Stimulated activated CD8-positive, alpha-beta memory T cell treated with anti-CD3 and anti-CD28 coated beads, Interleukin-4, amount 100 ng/mL, for 1 hour (primary cell): ENCODE results near the gene BDNF.

Experiments
- DNase-seq, 2 donors: peaks; one replicate each; pipeline ENCODE4 v3.0.0-alpha.2; 2020; ENCODE audit warnings: low read depth in 2 of 2, low spot score in 1 of 2

The BDNF gene

DNA sequence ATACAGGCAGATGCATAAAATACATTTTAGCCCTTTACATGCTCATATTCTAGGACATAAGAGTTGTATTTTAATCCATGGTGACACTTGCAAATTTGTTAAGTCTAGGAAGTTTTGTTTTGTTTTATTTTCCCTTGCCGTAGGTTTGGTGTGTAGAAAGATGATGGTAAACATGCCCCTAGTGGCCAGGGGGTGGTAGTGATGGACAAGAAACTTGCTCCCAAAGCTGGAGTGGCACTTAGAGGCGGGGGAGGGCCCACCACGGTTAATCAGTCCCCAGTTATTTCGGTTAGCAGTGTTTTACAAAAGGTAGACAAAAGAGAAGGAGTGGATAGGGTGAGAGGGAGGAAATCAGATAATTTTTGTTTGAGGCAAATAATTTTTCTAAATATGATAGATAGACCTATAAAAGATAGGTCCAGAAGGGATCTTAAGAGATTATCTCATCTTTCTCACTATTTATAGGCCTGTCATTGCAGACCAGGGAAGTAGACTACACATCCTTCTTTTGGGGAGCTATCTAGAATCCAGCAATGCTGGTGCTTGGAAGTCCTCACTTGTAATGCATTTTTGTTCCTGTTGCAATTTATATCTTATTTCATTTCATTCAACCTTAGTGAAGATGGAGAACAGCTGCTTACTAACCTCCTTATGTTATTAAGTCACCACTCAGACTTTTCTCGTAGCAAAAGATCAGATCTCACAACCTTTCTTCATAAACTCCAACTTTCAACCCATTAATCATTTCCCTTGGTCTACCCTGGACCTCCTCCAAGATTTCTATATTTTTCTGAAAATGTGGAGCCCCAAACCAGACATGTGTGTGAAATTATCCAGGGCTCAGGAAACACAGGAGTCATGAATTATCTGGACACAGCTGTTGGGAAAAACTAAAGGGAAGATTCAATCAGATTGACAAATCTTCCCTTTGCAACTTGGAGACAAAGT lies 5.9 kb upstream of the BDNF start:
- no peak for DNase-seq

DNA sequence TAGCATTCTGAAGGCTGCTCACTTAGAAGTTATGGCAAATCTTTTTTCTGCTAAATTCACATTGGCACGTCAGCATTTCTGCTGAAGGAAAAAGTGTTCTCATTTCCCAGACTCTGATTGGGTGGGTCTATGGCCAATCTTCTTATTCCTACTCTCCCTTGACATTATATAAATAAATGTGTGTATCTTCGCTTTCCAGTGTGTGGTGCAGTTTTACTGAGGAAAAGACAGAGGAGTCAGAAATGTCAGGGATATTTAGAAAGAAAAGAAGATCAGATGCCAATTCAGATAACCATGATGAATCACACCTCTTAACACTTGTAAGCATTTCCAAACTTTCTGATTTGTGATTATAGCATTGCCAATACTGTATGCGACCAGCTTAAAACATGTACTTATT lies 3.2 kb upstream of the BDNF start:
- no peak for DNase-seq

GRCh38 chr11:27702811-27703210 lies 2.6 kb upstream of the BDNF start:
- DNase-seq: no peak

DNA sequence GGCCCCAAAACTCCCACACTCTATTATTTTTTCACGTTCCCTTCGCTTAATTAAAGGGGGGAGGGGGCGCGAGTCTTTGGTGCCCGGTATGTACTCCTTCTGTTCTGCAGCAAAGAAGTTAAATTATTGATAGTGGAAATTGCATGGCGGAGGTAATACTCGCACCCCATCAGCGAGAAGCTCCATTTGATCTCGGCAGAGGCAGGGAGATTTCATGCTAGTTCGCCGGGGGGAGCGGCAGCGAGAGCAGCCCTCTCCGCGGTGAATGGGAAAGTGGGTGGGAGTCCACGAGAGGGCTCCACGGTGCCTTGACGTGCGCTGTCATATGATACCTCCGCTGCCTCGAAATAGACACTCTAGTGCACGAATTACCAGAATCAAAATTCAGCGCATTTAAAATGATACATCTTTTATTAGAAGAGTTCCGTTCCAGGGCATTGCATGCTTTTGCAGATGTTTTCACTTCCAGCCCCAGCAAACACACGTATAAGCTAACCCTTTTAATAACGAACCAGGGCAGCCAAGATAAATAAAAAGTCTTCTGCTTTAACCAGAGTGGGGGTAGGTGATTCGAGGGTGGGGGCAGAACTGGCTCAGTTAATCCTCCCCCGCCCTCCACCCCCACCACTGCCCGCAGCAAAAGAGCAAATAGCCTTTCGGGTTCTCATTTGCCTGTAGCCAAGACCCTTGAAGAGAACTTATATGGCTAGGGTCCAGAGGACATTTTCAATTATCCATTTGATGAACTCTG lies 1.3 kb upstream of the BDNF start:
- DNase-seq: no peak

- DNase-seq: no peak
Observed at GRCh38 chr11:27699926-27700350, 317 bp downstream of the BDNF start.

DNA sequence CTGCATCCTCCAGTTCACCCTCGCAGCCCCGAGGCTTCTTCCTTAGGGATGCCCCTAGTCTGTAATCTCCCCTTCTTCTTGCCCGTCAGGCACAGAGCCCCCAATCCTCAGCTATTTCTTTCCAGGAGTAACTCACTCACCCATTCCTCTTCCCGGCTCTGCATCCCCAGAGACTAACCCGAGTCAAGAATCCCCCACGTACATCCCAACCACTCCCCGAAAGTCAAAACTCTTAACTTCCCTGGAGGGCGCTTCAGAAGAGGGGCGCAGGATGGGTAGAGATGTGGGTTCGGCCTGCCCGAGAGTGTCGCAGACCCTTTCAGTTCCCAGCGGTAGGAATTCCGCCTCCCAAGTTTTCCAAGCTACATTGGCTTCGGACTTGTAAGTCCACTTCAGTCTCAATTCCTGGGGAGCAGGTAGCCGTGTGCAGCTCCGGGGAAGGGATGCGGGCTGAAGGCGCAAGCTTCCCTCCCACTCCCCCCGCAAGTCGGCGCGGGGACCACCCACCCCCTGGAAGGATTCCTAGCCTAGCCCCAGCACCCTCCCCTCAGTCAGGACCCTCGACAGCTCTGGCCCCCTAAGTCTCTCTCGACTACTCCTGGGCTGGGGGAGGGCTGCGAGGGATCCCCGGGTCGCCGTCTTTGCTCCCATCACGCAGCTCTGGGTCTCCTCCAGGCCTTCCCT lies 871 bp downstream of the BDNF start:
- no peak for DNase-seq

GRCh38 chr11:27698872-27699241 lies 1.4 kb downstream of the BDNF start:
- DNase-seq: peak in 1 of 2 donors; percentile 9

DNA sequence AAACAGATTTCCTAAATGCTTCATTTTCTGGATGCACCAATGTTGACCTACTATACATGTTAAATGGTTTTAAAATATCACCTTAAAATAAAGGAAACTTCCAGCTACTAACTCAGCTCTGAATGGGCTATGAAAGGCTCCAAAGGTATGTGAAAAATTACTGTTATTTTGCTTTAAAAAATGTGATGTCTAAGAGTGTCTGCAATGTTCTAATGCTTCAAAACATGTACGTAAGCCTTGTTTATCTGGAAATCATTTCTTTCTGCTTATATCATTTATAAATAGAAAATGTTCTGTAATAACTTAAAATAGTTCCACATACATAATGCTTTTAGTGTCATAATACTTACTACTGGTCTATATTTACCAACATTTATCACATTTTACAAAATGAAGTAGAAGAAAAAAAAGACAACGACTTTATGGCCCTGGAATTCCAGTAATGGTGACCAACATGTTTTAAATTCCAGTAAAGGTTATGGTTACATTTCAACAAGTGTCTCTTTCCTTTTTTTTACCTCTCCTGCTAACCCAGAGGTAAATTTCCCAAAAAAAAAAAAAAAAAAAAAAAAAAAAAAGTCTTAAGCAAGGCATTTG lies 2.5 kb downstream of the BDNF start:
- no peak for DNase-seq

DNA sequence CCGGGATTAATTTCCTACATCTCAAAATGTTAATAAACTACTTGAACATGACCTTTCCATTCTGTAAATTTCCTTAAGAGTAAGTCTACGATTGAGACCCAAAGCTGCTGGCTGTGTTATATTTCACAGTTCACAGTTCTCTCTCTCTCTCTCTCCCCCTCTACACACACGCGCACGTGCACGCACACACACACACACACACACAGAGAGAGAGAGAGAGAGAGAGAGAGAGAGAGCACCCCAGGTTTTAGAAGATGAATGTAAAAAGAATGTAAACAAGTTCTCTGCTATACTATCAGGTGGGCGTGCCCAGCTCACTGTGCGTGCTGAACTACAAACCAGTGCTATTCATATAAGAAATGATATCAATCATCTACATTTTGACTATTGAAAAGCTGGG lies 3.3 kb downstream of the BDNF start:
- no peak for DNase-seq

DNA sequence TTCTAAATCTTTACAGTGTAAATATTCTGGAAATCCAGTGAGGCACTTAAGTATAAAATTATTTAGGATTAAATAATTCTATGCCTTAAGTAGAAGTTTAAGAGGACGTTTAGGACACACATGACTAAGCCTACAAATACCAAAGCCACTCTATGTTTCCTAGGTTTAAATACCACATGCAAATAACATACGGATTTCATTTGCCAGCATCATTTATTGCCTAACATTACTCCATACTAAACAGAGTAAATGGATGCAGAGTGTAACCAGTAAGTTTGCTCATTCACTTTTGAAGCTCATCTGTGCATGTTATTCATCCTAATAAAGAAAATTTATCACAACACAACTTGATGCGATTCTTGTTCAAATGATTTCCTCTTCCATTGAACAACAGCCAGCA lies 4.1 kb downstream of the BDNF start:
- no peak for DNase-seq

DNA sequence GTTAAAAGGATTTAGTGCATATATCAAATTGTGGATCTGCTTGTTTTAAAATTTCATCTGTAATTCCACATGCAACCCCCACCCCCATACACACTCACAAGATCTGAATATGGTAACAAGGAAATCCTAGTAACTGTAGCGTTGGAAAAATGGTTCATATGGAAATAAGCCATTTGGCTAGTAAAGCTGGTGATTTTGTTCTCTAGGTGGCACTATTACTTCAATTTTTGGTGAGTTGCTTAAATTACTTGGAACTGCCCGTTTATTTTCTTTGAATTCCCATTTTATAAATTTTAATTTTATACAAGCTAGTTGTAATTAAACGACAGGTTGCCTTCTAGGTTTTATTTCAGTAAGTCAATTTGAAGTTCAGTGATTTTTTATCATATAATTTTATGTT lies 5.3 kb downstream of the BDNF start:
- no peak for DNase-seq

GRCh38 chr11:27693398-27693797 lies 6.9 kb downstream of the BDNF start:
- no peak for DNase-seq

DNA sequence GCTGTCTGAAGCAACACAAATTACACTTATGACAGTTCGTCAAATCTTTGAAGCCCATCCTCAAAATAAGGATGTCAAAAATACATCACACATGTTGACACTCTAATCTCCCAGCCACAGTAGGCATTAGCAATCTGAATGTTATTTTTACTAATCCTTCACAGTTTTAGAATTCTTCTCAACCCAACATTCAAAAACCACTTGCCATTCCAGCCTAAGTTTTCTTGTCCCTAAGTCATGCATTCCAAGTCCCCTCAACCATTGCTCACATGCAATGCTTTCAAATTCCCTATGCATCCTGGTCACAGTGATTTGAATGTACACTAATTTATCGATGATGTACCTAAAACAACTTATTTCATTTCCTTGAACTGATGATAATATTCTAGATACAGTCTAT lies 7.5 kb downstream of the BDNF start:
- no peak for DNase-seq

DNA sequence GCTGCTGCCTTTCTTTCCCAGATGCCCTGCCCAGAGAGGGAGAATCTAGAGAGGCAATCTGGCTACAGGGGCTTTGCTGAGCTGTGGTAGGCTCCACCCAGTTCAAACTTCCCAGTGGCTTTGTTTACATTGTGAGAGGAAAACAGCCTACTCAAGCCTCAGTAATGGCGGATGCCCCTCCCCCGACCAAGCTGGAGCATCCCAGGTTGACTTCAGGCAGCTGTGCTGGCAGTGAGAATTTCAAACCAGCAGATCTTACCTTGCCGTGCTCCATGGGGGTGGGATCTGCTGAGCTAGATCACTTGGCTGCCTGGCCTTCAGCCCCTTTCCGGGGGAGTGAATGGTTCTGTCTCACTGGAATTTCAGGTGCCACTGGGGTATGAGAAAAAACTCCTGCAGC lies 12.2 kb downstream of the BDNF start:
- DNase-seq: no peak

GRCh38 chr11:27681664-27682063 lies 18.6 kb downstream of the BDNF start:
- no peak for DNase-seq

- DNase-seq: no peak
Observed at GRCh38 chr11:27679136-27680015, 20.9 kb downstream of the BDNF start.

GRCh38 chr11:27678242-27678641 lies 22.0 kb downstream of the BDNF start:
- no peak for DNase-seq

GRCh38 chr11:27677108-27677507 lies 23.1 kb downstream of the BDNF start:
- no peak for DNase-seq

GRCh38 chr11:27673979-27674663 lies 26.1 kb downstream of the BDNF start:
- DNase-seq: no peak
